Left ventricle myocardium superior (tissue), 1 donor: ENCODE data around the gene MINDY4. TPM values are rescaled to one million over a fixed set of nuclear protein-coding genes. Genes with fewer than 3 reads are reported as not detected.

Experiments
- ATAC-seq: fragments of 200-7000 bp; cut with Tn5 transposase; one replicate; pipeline ENCODE4 v1.9.1; 2020; ENCODE audit warnings: mild to moderate bottlenecking, moderate library complexity
- DNase-seq: peaks from one replicate; pipeline ENCODE4 v3.0.0-alpha.2; 2020
- intact Hi-C: fragments of 100-400 bp; cut with micrococcal nuclease; formaldehyde crosslinking; loops from one replicate; pipeline ENCODE4 v1.11.0; 2022
- total RNA-seq: library from RNA; stranded (reverse); fragmentation: NEBNext Ultra II Directional; extraction: Animal tissue kit (Norgen Biotek cat#: 25700); gene quantifications from one replicate; pipeline ENCODE4 v1.2.1, GENCODE V29; 2021
- donor health status: DM: no; HTN: yes; CAD: no; lungs with severe emphysema.

MINDY4 gene
- total RNA-seq, 1 donor from 2014 or later = 4.9 TPM

DNA sequence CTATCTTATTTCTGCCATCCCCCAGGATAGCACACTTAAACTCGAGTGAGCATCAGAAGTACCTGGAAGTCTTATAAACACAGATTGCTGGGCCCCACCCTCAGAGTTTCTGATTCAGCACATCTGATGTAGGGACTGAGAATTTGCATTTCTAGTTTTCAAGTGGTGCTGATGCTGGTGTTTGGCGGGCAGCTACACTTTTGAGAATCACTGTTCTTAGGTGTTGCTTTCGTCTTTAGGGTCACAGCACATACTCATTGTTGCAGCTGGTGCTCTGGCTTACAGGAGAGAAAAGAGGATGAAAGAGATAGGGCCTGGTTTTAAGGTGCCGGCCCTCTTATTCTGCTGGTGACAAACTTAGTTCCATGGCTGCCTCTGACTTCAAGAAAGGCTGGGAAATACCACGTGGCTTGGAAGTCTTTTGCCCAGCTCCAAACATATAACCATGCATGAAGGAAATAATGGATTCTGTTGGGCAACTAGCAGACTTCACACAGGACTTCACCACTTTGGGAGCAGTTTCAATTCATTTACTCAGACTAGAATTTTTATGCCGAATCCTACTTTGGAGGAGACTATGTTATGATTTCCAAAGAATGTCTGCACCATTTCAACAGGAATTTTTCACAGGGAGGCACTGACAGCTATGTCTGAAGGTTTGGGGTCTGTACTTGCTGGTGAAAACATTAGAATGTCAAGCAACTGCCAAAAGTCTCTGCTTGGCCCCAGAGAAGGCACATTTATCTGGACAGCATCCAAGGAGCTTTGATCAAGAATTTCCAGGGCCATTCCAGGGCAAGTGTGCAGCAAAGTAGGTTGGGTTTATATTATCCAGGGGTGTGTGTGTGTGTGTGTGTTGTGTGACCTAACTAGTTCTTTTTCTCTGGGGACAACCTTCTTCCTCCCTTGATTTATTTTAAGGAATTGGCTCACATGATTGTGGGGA lies 6.9 kb upstream of the MINDY4 start:
- no peak for DNase-seq
- peak; percentile 78 for ATAC-seq
- intact Hi-C loops = no loop called here

DNA sequence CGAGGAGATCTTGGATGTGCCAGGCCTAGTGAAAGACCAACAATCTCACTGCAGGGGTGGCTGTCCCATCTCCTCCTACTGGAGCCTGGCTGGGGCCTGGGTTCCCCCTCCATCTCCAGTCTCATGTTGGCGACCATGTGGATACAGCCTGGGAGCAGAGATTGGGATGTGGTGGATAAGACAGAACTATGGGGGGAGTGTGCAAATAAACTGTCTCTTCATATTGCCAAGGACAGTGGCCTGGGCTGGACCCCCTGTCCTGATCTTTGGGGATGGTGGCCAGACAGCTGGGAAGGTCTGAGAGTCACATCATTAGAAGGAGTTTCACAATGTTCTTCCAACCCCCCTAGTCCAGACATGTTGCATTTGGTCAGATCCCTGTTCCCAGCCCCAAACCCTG lies 5.8 kb upstream of the MINDY4 start:
- peak; percentile 23 for ATAC-seq
- intact Hi-C loops = no loop called here

DNA sequence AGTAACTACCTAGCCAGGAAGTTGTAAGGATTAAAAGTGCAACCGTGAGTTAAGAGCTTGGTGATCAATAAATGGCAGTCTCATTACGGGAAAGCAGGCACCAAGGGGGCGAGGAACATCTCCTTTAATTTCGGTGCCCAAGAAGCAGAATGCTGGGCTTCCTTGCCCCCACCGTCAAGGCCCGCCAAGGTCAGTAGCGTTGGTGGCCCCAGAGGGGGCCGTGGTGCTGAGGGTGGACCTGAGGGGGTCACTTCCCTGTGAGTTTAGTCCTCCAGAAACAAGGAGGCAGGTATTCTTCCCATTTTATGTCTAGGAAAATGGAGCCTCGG lies 408 bp upstream of the MINDY4 start:
- DNase-seq (no peak), ATAC-seq (peak; percentile 2)
- intact Hi-C loops = no loop called here

More for the DNA sequence above, 5.8 kb upstream of the MINDY4 start:
- DNase-seq = no peak

DNA sequence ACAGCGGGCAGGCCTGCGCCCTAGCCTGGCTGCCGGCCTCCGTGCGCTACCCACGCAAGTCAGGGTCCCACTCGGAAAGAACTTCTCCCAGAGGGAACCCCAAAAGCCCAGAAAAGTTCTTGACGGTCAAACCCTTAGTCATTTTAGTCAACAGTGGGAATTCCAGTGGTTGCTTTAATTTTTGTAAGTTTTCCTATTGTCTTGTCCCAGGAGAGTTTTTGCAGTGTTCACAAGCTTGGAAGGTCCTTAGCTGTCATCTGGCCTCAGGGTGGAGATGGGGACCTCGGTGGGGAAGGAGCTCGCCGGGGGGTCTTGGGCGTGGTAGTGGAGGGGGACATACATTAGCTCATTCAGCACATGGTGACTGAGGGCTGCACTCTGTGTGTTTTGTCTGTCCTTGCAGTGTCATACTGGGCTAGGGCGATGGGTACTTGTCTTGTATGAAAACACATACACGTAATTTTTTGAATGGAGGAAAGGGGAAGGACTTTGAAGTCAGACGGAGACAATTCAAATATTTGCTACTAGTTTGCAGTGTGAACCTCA lies 736 bp downstream of the MINDY4 start:
- ATAC-seq (peak; percentile 32), DNase-seq (no peak)
- intact Hi-C loops = no loop called here

DNA sequence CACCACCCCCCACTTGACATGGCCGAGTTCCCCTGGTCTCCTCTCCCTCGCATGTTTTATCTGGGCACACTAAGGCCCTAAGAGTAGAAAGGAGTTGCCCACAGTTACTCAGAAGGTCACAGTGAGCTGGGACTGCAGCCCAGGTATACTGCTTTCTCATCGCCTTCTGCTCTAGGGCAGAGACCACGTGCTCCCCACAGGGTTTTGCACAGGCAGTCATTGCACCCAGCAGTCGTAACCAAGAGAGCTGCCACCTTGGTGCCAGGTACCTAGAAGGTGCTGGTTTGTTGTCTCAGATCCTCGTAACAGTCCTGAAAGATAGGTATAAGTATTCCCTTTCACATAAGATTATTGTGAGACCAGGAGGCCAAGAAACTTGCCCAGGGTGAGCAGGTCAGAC lies 1.8 kb downstream of the MINDY4 start:
- intact Hi-C loops = no loop called here
- no peak for DNase-seq
- no peak for ATAC-seq

DNA sequence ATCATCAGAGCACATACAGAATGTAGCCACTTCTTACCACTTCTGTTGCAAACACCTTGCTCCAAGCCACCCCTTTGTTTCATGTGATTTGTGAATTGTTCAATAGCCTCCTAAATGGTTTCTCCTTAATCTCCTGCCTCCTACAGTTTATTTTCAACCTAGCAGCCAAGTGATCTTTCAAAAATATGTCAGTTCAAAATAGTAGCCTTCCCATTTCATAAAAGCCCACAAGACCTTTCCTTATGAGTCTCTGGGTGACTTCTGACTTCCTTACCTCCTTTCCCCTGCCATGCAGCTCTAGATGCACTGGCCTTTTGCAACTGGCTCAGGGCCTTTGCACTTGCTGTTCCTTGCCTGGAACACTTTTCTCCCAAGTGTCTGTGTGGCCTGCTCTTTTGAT lies 4.8 kb downstream of the MINDY4 start:
- DNase-seq (no peak), ATAC-seq (no peak)
- intact Hi-C loops = no loop called here

DNA sequence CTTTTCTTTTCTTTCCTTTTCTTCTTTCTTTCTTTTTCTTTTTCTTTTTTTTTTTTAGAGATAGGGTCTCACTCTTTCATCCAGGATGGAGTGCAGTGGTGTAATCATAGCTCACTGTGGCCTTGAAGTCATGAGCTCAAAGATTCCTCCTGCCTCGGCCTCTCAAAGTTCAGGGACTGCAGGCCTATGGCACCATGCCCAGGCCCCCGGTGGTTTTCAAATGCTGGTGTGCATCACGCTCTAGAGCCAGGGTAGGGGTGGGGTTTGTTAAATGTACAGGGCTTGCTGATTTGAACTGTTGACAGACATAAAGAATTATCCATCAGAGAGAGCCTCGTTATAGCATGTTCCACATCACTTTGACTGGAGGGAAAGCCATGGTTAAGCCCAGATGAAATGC lies 5.8 kb downstream of the MINDY4 start:
- DNase-seq (no peak), ATAC-seq (no peak)
- intact Hi-C loops = no loop called here

DNA sequence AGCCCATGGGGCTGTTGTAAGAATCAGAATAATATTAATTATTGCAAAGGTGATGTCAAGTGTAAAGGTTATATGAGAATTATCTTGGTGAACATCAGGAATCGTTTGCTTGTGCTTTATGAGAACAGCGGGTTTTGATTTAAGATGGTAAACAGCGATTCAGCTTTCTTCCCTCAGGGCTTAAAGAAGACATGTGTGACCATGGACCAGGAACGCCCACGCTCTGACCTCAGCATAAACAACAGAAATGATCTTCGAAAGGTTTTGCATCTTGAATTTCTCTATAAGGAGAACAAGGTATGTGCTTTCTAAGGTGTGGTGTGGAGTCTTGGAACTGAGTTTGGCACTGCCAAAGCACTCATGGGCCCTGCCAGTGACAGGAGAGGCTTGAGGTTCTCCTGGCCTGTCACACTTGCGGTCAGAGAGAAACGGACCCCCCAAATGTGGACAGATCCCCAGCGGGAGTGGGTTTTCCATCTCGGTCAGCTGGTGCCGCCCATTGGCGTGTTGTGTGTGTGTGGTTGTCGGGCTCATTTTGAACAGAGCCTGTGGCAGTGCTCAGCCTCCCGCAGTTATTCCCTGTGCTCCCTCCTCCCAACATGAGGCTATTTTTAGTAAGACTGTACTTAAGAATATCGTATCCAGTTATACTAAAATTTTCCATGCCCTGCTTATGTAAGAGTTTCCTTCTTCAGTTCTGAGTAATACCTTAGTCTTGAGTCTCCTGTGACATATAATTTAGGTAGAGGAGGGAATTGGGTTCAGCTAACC lies 7.2 kb downstream of the MINDY4 start:
- DNase-seq (peak; percentile 43), ATAC-seq (peak; percentile 79)
- intact Hi-C loops = no loop called here

DNA sequence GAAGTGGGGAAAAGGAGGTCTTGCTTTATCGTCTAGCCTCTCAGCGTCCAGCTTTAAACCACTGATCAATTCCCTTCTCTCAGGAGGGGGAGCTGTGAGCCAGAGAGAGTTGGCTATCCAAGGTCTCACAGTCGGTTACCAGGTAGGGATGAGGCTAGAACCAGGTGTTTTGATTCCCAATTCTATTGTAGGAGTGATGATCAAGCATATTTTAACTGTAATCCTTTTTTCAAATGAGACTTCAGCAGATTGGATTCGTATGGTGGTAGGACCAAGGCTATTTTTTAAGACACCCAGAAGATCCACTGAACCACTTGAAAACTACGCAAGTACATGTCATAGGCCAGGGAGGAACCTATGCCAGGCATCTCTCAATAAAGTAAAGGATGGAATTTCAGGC lies 8.4 kb downstream of the MINDY4 start:
- ATAC-seq (no peak), DNase-seq (no peak)
- intact Hi-C loops = no loop called here

DNA sequence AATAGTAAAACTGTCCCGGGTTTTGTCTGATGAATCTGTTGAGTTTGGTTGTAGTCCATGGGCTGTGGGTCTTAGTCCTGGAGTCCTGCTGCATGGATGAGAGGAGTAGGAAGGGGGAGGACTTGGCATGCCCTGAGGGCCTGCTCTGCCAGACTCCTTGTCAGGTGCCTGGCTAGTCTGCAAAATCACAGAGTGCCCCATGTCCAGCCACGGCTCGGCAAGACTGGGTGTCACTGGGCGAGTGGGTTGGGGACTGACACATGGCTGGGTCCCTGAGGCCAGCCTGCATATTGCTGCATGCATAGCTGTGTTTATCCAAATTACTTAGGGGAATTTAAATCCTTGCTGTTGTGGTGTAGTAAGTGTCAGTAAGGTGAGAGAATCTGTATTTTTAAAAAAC lies 9.7 kb downstream of the MINDY4 start:
- ATAC-seq = peak; percentile 91

DNA sequence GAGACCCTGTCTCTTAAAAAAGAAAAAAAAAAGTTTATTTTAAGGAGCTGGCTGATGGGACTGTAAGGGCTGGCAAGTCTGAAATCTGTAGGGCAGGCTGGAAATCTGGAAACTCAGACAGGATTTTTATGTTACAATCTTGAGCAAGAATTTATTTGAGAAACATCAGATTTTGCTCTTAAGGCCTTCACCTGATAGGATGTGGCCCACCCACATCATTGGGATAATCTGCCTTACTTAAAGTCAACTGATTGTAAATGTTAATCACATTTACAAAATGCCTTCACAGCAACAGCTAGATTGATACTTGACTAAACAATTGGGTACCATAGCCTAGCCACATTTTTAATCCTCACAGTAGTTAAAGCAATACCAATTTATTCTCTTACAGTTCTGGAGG lies 11.5 kb downstream of the MINDY4 start:
- no peak for DNase-seq
- no peak for ATAC-seq
- intact Hi-C loops = no loop called here

More for the DNA sequence above, 9.7 kb downstream of the MINDY4 start:
- intact Hi-C loops = no loop called here
- DNase-seq = peak; percentile 77

DNA sequence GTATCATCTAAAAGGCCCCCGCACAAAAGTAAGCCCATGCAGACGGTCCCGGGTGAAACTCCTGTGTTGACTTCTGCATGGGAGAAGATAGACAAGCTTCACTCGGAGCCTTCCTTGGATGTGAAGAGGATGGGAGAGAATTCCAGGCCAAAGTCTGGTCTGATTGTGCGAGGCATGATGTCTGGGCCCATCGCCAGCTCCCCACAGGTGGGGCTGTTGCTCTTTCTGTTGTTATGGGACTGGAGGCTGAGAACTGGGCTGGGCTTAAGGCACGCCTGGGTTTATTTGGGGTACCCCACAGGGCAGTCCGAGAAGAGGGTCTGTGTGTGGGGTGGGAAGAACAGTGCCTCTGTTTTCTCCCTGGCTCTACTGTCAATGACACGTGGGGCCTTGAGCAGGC lies 14.6 kb downstream of the MINDY4 start:
- intact Hi-C loops = no loop called here
- ATAC-seq (no peak), DNase-seq (no peak)

DNA sequence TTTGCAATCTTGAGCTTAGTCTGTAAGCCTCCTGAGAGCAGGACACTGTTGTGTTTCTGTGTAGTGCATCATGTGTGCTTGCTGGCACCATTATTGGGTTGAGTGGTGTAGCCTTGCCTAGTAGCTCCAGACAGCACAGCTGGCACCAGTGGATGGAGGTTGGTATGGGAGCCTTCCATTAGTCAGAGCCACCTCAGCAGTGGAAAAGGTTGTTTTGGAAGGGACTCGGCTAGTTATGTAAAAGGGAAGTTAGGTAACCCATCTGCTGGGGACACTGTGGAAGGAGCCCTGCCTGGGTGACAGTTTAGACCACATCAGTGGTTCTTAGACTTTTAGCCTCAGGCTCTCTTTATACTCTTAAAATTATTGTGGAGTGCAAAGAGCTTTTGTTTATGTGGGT lies 16.3 kb downstream of the MINDY4 start:
- intact Hi-C loops = no loop called here
- DNase-seq (no peak), ATAC-seq (no peak)

DNA sequence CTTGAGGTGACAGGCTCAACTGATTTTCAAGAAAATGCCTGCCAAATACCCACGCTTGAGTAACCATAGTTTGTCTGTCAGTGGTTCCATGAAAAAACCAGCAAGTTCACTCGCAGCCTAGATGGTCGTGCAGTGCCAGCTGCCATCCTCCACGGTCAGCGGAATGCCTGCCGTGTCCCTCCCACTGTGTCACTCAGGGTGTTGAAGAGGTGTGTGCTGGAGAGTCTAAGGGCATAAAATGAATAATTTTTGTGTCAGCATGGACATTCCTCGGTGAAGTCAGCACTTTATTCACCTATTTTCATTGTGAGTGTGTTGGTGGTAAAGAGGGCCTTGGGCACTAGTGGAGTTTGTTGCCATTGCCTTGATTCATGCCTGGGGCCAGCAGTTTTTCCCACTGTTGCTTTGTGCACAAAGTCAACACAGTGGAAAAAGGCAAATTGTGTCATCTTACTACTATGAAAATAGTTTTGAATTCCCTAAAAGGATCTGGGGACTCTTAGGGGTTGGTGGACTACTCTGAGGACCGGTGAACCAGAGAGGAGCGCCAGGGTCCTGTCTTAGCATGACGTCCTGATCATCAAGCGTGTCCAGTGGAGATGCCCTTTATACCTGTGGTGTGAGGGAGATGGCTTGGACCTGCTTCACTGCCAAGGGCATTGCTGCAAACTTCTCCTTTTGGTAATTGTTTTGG lies 17.6 kb downstream of the MINDY4 start:
- peak; percentile 7 for ATAC-seq
- intact Hi-C loops = no loop called here
- DNase-seq = no peak

DNA sequence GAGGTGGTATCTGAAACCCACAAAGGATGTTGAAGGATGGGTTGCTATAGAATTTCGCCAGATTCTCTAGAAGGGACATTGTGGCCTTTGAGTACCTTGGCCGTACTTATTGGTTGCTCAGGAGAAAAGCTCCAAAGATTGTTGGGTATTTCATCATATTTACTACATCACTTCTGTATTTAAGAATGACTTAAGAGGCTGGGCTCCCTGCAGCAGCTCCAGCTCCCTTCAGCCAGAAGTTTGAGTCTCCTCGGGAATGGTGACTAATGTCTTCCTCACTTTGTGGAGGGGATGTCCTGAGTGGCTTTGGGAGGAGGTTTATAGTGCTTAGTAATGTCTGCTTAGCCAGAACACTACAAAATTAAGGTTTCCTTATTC lies 18.1 kb downstream of the MINDY4 start:
- DNase-seq (no peak), ATAC-seq (peak; percentile 84)
- intact Hi-C loops = no loop called here

DNA sequence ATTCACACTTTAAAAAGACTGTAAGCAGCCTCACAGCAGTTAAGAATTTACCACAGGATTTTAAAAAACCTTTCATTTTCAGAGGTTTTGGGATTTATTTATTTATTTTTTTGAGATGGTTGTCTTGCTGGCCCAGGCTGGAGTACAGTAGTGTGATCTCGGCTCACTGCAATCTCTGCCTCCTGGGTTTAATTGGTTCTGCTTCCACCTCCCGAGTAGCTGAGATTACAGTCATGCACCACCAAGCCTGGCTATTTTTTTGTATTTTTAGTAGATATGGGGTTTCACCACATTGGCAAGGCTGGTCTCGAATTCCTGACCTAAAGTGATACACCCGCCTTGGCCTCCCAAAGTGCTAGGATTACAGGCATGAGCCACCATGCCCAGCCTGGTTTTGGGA lies 19.1 kb downstream of the MINDY4 start:
- no peak for DNase-seq
- intact Hi-C loops = loop anchor here (10.0 kb wide), 1 partner anchor 46 kb away; no protein-coding TSS in a partner anchor
- ATAC-seq = no peak

DNA sequence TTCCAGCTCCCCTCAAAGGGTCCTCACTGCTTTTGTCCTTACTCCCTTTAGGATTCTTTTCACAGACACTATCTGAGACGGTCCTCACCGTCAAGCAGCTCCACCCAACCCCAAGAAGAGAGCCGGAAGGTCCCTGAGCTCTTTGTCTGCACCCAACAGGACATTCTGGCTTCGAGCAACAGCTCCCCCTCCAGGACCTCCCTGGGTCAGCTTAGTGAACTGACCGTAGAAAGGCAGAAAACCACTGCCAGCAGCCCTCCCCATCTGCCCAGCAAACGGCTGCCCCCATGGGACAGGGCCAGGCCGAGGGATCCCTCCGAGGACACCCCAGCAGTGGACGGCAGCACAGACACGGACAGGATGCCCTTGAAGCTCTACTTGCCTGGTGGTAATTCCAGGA lies 19.9 kb downstream of the MINDY4 start:
- DNase-seq (no peak), ATAC-seq (peak; percentile 28)
- intact Hi-C loops = loop anchor here (10.0 kb wide), 1 partner anchor 46 kb away; no protein-coding TSS in a partner anchor

DNA sequence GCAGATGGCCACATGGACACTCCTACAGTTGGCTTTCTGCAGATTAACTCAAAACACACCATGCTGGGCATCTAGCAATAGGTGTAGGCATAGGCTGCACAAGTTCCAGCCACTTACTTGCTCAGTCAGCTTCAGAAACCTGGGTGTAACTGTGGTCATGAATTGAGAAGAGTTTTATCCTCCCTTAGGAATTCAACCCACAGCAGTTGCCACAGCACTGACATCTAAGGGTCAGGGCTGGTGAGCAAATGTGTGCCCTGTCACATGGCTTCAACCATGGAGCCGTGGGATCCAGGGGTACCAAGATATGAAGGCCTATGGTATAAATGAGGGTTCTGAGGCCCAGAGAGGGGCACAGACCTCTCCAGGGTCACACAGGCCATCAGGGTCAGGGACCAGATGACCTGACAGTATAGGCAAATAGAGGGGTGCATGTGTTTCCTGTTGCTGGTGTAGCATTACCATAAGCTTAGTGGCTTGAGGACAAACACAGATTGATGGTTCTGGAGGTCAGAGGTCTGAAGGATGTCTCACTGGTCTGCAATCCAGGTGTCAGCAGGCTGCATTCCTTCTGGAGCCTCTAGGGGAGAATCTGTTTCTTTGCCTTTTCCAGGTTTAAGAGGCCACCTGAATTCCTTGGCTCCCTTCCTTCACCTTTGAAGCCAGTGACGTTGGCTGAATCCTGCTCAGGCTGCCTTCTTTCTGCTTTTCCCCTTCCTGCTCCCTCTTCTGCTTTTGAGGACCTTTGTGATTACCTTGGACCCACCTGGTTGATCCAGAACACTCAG lies 24.1 kb downstream of the MINDY4 start:
- no peak for ATAC-seq
- intact Hi-C loops = loop anchor here (5.0 to 10.0 kb wide), 2 partner anchors 51 to 182 kb away; no protein-coding TSS in a partner anchor
- no peak for DNase-seq
